Measurements from ENCODE around the gene TENT4A. TPM values are rescaled to one million over a fixed set of nuclear protein-coding genes. Genes with fewer than 3 reads are reported as not detected.

Gene TENT4A
- total RNA-seq, 1 experiment from 2014 or later = 25.6 TPM

DNA sequence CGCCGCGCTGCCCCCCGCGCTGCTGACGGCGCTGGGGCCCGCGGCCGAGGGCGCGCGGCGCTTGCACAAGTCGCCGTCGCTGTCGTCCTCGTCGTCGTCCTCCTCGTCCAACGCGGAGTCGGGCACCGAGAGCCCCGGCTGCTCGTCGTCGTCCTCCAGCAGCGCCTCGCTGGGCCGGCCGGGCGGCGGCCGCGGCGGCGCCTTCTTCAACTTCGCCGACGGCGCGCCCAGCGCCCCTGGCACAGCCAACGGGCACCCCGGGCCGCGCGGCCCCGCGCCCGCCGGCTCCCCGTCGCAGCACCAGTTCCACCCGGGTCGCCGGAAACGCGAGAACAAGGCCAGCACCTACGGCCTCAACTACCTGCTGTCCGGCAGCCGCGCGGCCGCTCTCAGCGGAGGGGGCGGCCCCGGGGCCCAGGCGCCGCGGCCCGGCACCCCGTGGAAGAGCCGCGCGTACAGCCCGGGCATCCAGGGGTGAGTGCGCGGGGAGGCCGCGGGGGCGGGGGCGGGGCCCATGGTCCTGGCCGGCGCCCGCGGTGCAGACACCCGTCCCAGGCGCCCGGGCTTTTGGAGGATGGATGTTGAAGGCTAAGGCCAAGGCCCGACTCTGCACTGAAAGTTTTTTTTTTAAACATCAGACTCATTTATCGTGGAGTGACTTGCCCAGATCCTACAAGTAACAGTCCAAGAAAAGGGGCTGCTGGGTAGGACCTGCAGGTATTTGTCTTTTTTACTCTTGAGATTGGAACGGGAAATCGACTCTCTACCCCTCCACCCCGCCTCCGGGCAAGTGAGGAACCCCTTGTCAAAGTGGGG lies 1.2 kb downstream of the TENT4A start:
- H3K4me1 ChIP-seq (ENCODE audit: insufficient read depth, low read length) = no peaks in the 10 kb centered on the region; the same call in 1 of the 2 replicates
- H3K9me3 ChIP-seq (ENCODE audit: control insufficient read depth, low read depth, low read length) = no peaks in the 10 kb centered on the region
- peak overlapping the region; percentile 78 to 88 for H3K4me3 Mint-ChIP-seq
- H3K27me3 ChIP-seq (ENCODE audit: insufficient read depth, low read length) = no peaks in the 10 kb centered on the region
- WGBS (ENCODE audit: extremely low coverage, insufficient read length, low lambda C conversion rate) = no CpG with 5 or more reads among the region's 99 CpGs
- H4K91ac ChIP-seq (ENCODE audit: insufficient read length, low read depth, low read length) = no peak overlapping the region
- H4K8ac ChIP-seq (replicated peaks; ENCODE audit: insufficient read length, low read depth, low read length) = no peak overlapping the region
- H3K27me3 Mint-ChIP-seq (ENCODE audit: low read depth) = peaks cover 18% of the 10 kb centered on the region
- H2BK12ac ChIP-seq (ENCODE audit: insufficient read length, low read depth, low read length) = no peak overlapping the region
- H2BK120ac ChIP-seq (ENCODE audit: low read depth, low read length, poor library complexity, severe bottlenecking) = no peak overlapping the region
- TF ChIP-seq, protein P1, sequence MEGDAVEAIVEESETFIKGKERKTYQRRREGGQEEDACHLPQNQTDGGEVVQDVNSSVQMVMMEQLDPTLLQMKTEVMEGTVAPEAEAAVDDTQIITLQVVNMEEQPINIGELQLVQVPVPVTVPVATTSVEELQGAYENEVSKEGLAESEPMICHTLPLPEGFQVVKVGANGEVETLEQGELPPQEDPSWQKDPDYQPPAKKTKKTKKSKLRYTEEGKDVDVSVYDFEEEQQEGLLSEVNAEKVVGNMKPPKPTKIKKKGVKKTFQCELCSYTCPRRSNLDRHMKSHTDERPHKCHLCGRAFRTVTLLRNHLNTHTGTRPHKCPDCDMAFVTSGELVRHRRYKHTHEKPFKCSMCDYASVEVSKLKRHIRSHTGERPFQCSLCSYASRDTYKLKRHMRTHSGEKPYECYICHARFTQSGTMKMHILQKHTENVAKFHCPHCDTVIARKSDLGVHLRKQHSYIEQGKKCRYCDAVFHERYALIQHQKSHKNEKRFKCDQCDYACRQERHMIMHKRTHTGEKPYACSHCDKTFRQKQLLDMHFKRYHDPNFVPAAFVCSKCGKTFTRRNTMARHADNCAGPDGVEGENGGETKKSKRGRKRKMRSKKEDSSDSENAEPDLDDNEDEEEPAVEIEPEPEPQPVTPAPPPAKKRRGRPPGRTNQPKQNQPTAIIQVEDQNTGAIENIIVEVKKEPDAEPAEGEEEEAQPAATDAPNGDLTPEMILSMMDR (conservative IDR thresholded peaks at IDR 0.05) = no peak
- H3K36me3 Mint-ChIP-seq (ENCODE audit: insufficient read depth in 1 of 3, low read depth in 3 of 3) = peaks cover 4 to 13% (median 6%) of the 10 kb centered on the region in 3 experiments; a peak in 3 of 7 replicates
- no peaks in the 10 kb centered on the region; a peak in 2 of 5 replicates for H3K9me3 Mint-ChIP-seq
- no peak overlapping the region for H3K27ac ChIP-seq (ENCODE audit: insufficient read length, low read depth, low read length)
- H2BK5ac ChIP-seq (ENCODE audit: insufficient read length, low read length) = no peak overlapping the region
- H3K79me2 ChIP-seq (ENCODE audit: insufficient read depth, low read length) = peaks cover 29% of the 10 kb centered on the region; the same call in 1 of the 2 replicates
- no peak overlapping the region for H3K18ac ChIP-seq (ENCODE audit: insufficient read length, low read depth, low read length)
- H3K9ac ChIP-seq (ENCODE audit: extremely low read depth, insufficient read length, low read length) = peak overlapping the region; percentile 20
- H2BK15ac ChIP-seq (ENCODE audit: low read depth, low read length) = no peak overlapping the region
- H4K20me1 ChIP-seq (ENCODE audit: control insufficient read depth, insufficient read depth, insufficient read length) = peaks cover 11% of the 10 kb centered on the region
- no peak overlapping the region for H3K14ac ChIP-seq (ENCODE audit: insufficient read depth, low read length)
- peaks cover 11% of the 10 kb centered on the region for H3K23me2 ChIP-seq (ENCODE audit: insufficient read length, low read depth, low read length, poor library complexity, severe bottlenecking)
- H3K4me1 Mint-ChIP-seq = peaks cover 38 to 50% of the 10 kb centered on the region in 2 experiments
- H3K79me1 ChIP-seq (ENCODE audit: insufficient read depth, low read depth, low read length, poor library complexity, severe bottlenecking) = peaks cover 19% of the 10 kb centered on the region
- no peak overlapping the region for H3T11ph ChIP-seq (ENCODE audit: low read length)
- no peak overlapping the region for H3K56ac ChIP-seq (ENCODE audit: insufficient read length, low read depth, low read length)
- H2AFZ ChIP-seq (ENCODE audit: low read length) = no peak overlapping the region
- H3K4ac ChIP-seq (ENCODE audit: low read depth, low read length) = no peak overlapping the region
- peak overlapping the region; percentile 75 for H3K4me2 ChIP-seq (ENCODE audit: insufficient read depth, insufficient read length, low read length)
- H3K27ac Mint-ChIP-seq = no peak overlapping the region
- no peak for DNase-seq
- H4K5ac ChIP-seq (ENCODE audit: insufficient read length, low read depth, low read length) = no peak overlapping the region
- no peak overlapping the region for H2BK20ac ChIP-seq (ENCODE audit: low read depth, low read length, poor library complexity, severe bottlenecking)
- no peak overlapping the region for H3K23ac ChIP-seq (ENCODE audit: insufficient read length, low read depth, low read length)
- no peak overlapping the region for H2AK5ac ChIP-seq (ENCODE audit: insufficient read length, low read length)
